Measurements from ENCODE around the gene STOM.
A peak's percentile ranks its signal among the peaks of the same experiment; 100 is the strongest.

Gene STOM

GRCh38 chr9:121349009-121349408 lies 21.0 kb downstream of the STOM start:
- H3K9me3 Mint-ChIP-seq = no peaks in the 10 kb centered on the region
- intact Hi-C loops (cut with micrococcal nuclease) = no loop called here
- peaks cover 62% of the 10 kb centered on the region for H3K36me3 Mint-ChIP-seq (ENCODE audit: low read depth)
- peaks cover 32% of the 10 kb centered on the region for H3K4me1 Mint-ChIP-seq (ENCODE audit: low read depth)
- no peak overlapping the region for H3K4me3 Mint-ChIP-seq
- no peak overlapping the region for H3K27ac Mint-ChIP-seq
- no peaks in the 10 kb centered on the region for H3K27me3 Mint-ChIP-seq

- Mint-ChIP-seq H3K9me3 (no peaks in the 10 kb centered on the region), H3K4me1 (ENCODE audit: low read depth) (peaks cover 24% of the 10 kb centered on the region), H3K4me3 (no peak overlapping the region), H3K27me3 (no peaks in the 10 kb centered on the region), H3K27ac (no peak overlapping the region), H3K36me3 (ENCODE audit: low read depth) (peaks cover 70% of the 10 kb centered on the region)
- intact Hi-C loops (cut with micrococcal nuclease) = no loop called here
Measured at GRCh38 chr9:121348221-121348620, 21.8 kb downstream of the STOM start.

GRCh38 chr9:121345070-121345469 lies 25.0 kb downstream of the STOM start:
- Mint-ChIP-seq H3K4me3 (no peak overlapping the region), H3K27me3 (no peaks in the 10 kb centered on the region), H3K4me1 (ENCODE audit: low read depth) (peaks cover 5% of the 10 kb centered on the region), H3K27ac (no peak overlapping the region), H3K9me3 (no peaks in the 10 kb centered on the region), H3K36me3 (ENCODE audit: low read depth) (peaks cover 85% of the 10 kb centered on the region)
- intact Hi-C loops (cut with micrococcal nuclease) = no loop called here

GRCh38 chr9:121344184-121344583 lies 25.9 kb downstream of the STOM start:
- Mint-ChIP-seq H3K27me3 (no peaks in the 10 kb centered on the region), H3K4me3 (no peak overlapping the region), H3K4me1 (ENCODE audit: low read depth) (no peaks in the 10 kb centered on the region), H3K9me3 (no peaks in the 10 kb centered on the region), H3K27ac (no peak overlapping the region), H3K36me3 (ENCODE audit: low read depth) (peaks cover 78% of the 10 kb centered on the region)
- intact Hi-C loops (cut with micrococcal nuclease) = no loop called here

- H3K4me3 Mint-ChIP-seq = no peak overlapping the region
- intact Hi-C loops (cut with micrococcal nuclease) = no loop called here
- no peaks in the 10 kb centered on the region for H3K27me3 Mint-ChIP-seq
- no peaks in the 10 kb centered on the region for H3K9me3 Mint-ChIP-seq
- peaks cover 83% of the 10 kb centered on the region for H3K36me3 Mint-ChIP-seq (ENCODE audit: low read depth)
- H3K27ac Mint-ChIP-seq = peak overlapping the region; percentile 45
- H3K4me1 Mint-ChIP-seq (ENCODE audit: low read depth) = peaks cover 4% of the 10 kb centered on the region
Measured at GRCh38 chr9:121340676-121341392, 29.2 kb downstream of the STOM start.

GRCh38 chr9:121339437-121339836 lies 30.6 kb downstream of the STOM start:
- H3K4me3 Mint-ChIP-seq = no peak overlapping the region
- peaks cover 4% of the 10 kb centered on the region for H3K4me1 Mint-ChIP-seq (ENCODE audit: low read depth)
- H3K27me3 Mint-ChIP-seq = no peaks in the 10 kb centered on the region
- intact Hi-C loops (cut with micrococcal nuclease) = loop anchor here (5.0 kb wide), 1 partner anchor 33 kb away; the partner anchor contains the start of gene STOM
- H3K27ac Mint-ChIP-seq = no peak overlapping the region
- H3K36me3 Mint-ChIP-seq (ENCODE audit: low read depth) = peaks cover 83% of the 10 kb centered on the region
- no peaks in the 10 kb centered on the region for H3K9me3 Mint-ChIP-seq

GRCh38 chr9:121336665-121337064 lies 33.4 kb downstream of the STOM start:
- peaks cover 4% of the 10 kb centered on the region for H3K4me1 Mint-ChIP-seq (ENCODE audit: low read depth)
- intact Hi-C loops (cut with micrococcal nuclease) = loop anchor here (5.0 kb wide), 1 partner anchor 36 kb away; the partner anchor contains the start of gene STOM
- H3K4me3 Mint-ChIP-seq = no peak overlapping the region
- no peaks in the 10 kb centered on the region for H3K27me3 Mint-ChIP-seq
- H3K9me3 Mint-ChIP-seq = no peaks in the 10 kb centered on the region
- peaks cover 85% of the 10 kb centered on the region for H3K36me3 Mint-ChIP-seq (ENCODE audit: low read depth)
- H3K27ac Mint-ChIP-seq = no peak overlapping the region

- Mint-ChIP-seq H3K4me3 (no peak overlapping the region), H3K27me3 (no peaks in the 10 kb centered on the region), H3K36me3 (ENCODE audit: low read depth) (peaks cover 96% of the 10 kb centered on the region), H3K9me3 (no peaks in the 10 kb centered on the region), H3K4me1 (ENCODE audit: low read depth) (peaks cover 4% of the 10 kb centered on the region), H3K27ac (peak overlapping the region; percentile 30)
- intact Hi-C loops (cut with micrococcal nuclease) = no loop called here
Measured at GRCh38 chr9:121333950-121334773, 35.9 kb downstream of the STOM start.

- no peaks in the 10 kb centered on the region for H3K4me1 Mint-ChIP-seq (ENCODE audit: low read depth)
- no peaks in the 10 kb centered on the region for H3K9me3 Mint-ChIP-seq
- no peak overlapping the region for H3K4me3 Mint-ChIP-seq
- intact Hi-C loops (cut with micrococcal nuclease) = no loop called here
- no peaks in the 10 kb centered on the region for H3K27me3 Mint-ChIP-seq
- no peak overlapping the region for H3K27ac Mint-ChIP-seq
- peaks cover 97% of the 10 kb centered on the region for H3K36me3 Mint-ChIP-seq (ENCODE audit: low read depth)
Measured at GRCh38 chr9:121331992-121332685, 37.9 kb downstream of the STOM start.

- H3K9me3 Mint-ChIP-seq = no peaks in the 10 kb centered on the region
- H3K4me1 Mint-ChIP-seq (ENCODE audit: low read depth) = no peaks in the 10 kb centered on the region
- intact Hi-C loops (cut with micrococcal nuclease) = no loop called here
- H3K27ac Mint-ChIP-seq = no peak overlapping the region
- H3K36me3 Mint-ChIP-seq (ENCODE audit: low read depth) = peaks cover 97% of the 10 kb centered on the region
- H3K27me3 Mint-ChIP-seq = no peaks in the 10 kb centered on the region
- no peak overlapping the region for H3K4me3 Mint-ChIP-seq
Measured at GRCh38 chr9:121331549-121331948, 38.5 kb downstream of the STOM start.

GRCh38 chr9:121328876-121329681 lies 41.0 kb downstream of the STOM start:
- peaks cover 100% of the 10 kb centered on the region for H3K36me3 Mint-ChIP-seq (ENCODE audit: low read depth)
- no peaks in the 10 kb centered on the region for H3K27me3 Mint-ChIP-seq

GRCh38 chr9:121328476-121328875 lies 41.6 kb downstream of the STOM start:
- H3K27me3 Mint-ChIP-seq = no peaks in the 10 kb centered on the region
- peaks cover 13% of the 10 kb centered on the region for H3K4me1 Mint-ChIP-seq (ENCODE audit: low read depth)
- H3K4me3 Mint-ChIP-seq = no peak overlapping the region
- no peaks in the 10 kb centered on the region for H3K9me3 Mint-ChIP-seq
- intact Hi-C loops (cut with micrococcal nuclease) = no loop called here
- H3K27ac Mint-ChIP-seq = no peak overlapping the region
- peaks cover 100% of the 10 kb centered on the region for H3K36me3 Mint-ChIP-seq (ENCODE audit: low read depth)

More at GRCh38 chr9:121328876-121329681, 41.0 kb downstream of the STOM start:
- no peak overlapping the region for H3K27ac Mint-ChIP-seq
- peaks cover 7% of the 10 kb centered on the region for H3K4me1 Mint-ChIP-seq (ENCODE audit: low read depth)
- intact Hi-C loops (cut with micrococcal nuclease) = no loop called here
- no peaks in the 10 kb centered on the region for H3K9me3 Mint-ChIP-seq
- no peak overlapping the region for H3K4me3 Mint-ChIP-seq

- H3K4me1 Mint-ChIP-seq (ENCODE audit: low read depth) = peaks cover 21% of the 10 kb centered on the region
- H3K9me3 Mint-ChIP-seq = no peaks in the 10 kb centered on the region
- intact Hi-C loops (cut with micrococcal nuclease) = no loop called here
- H3K27me3 Mint-ChIP-seq = no peaks in the 10 kb centered on the region
- H3K36me3 Mint-ChIP-seq (ENCODE audit: low read depth) = peaks cover 100% of the 10 kb centered on the region
- no peak overlapping the region for H3K4me3 Mint-ChIP-seq
- H3K27ac Mint-ChIP-seq = no peak overlapping the region
Measured at GRCh38 chr9:121326901-121327613, 43.0 kb downstream of the STOM start.

All from dendritic cell treated with granulocyte-macrophage colony-stimulating factor and Interleukin-4, amounts not matched to agents 40 ng/mL and 50 ng/mL, for 4 days (primary cell).